Smooth muscle cell (in vitro differentiated cells): ENCODE results near the gene ZHX3. TPM values are rescaled to one million over a fixed set of nuclear protein-coding genes. Genes with fewer than 3 reads are reported as not detected.

Experiments used
- DNase-seq: peaks from one replicate; lab custom pipeline; 2025; ENCODE audit not compliant: unreplicated experiment; lab: John Stamatoyannopoulos, UW
- H2AFZ ChIP-seq: fragments of 200-600 bp; sonication (generic); 2 replicates; pipeline ENCODE4 v1.6.0; 2016; ENCODE audit warnings: antibody characterized with exemption, low read depth, mild to moderate bottlenecking
- H3F3A ChIP-seq: fragments of 200-600 bp; sonication (generic); 2 replicates; pipeline ENCODE4 v1.6.0; 2017; ENCODE audit warnings: antibody characterized with exemption, low read depth
- H3K27ac ChIP-seq: fragments of 200-600 bp; sonication (generic); 2 replicates; pipeline ENCODE4 v1.5.1; 2016; ENCODE audit warnings: low read depth, mild to moderate bottlenecking
- H3K27me3 ChIP-seq: fragments of 200-600 bp; sonication (generic); 2 replicates; pipeline ENCODE4 v1.6.1; 2016; ENCODE audit warnings: low read depth, mild to moderate bottlenecking
- H3K36me3 ChIP-seq: fragments of 200-600 bp; sonication (generic); 2 replicates; pipeline ENCODE4 v1.5.1; 2016; ENCODE audit warnings: low read depth
- H3K4me1 ChIP-seq: fragments of 200-600 bp; sonication (generic); 2 replicates; pipeline ENCODE4 v1.5.1; 2016; ENCODE audit warnings: low read depth
- H3K4me2 ChIP-seq: fragments of 200-600 bp; sonication (generic); 2 replicates; pipeline ENCODE4 v1.6.0; 2016; ENCODE audit warnings: mild to moderate bottlenecking
- H3K4me3 ChIP-seq: fragments of 200-600 bp; sonication (generic); 2 replicates; pipeline ENCODE4 v1.5.1; 2016; ENCODE audit warnings: mild to moderate bottlenecking
- H3K79me2 ChIP-seq: fragments of 200-600 bp; sonication (generic); 2 replicates; pipeline ENCODE4 v1.6.0; 2016; ENCODE audit warnings: low read depth, mild to moderate bottlenecking
- H3K9ac ChIP-seq: fragments of 200-600 bp; sonication (generic); 2 replicates; pipeline ENCODE4 v1.6.0; 2016; ENCODE audit warnings: low read depth
- H3K9me3 ChIP-seq: fragments of 200-600 bp; sonication (generic); replicated peaks from 2 replicates; pipeline ENCODE4 v1.5.1; 2016; ENCODE audit warnings: low read depth
- H4K20me1 ChIP-seq: fragments of 200-600 bp; sonication (generic); 2 replicates; pipeline ENCODE4 v1.6.0; 2016; ENCODE audit warnings: low read depth
- CTCF ChIP-seq: fragments of 200-600 bp; sonication (generic); IDR thresholded peaks from 2 replicates; pipeline ENCODE4 v1.5.1; 2017; ENCODE audit warnings: borderline replicate concordance, mild to moderate bottlenecking, antibody characterized with exemption; ENCODE audit not compliant: insufficient read depth, poor library complexity, severe bottlenecking
- WGBS: methylation state at CpG from one replicate; pipeline ENCODE4 v1.1.7; 2016; ENCODE audit warnings: low lambda C conversion rate; 5-methylcytosine and 5-hydroxymethylcytosine counted together
- polyA plus RNA-seq: library from polyadenylated mRNA; unstranded; fragments of >200 nt; fragmentation: Nextera tagmentation; extraction: Ambion mirVana; gene quantifications from 2 replicates; pipeline ENCODE4 v1.2.1, GENCODE V29; 2016
- total RNA-seq: library from RNA; depleted of rRNA; stranded (reverse); fragments of >200 nt; gene quantifications from 2 replicates; pipeline ENCODE4 v1.2.3, GENCODE V29; 2014

The ZHX3 gene
- total and polyA plus RNA-seq, 2 experiments from 2014 or later, result 10.1 to 17.1 TPM

GRCh38 chr20:41352106-41352505 is 34.6 kb upstream of the ZHX3 start:
- no peaks in the 10 kb centered on the region for H3K4me1 ChIP-seq
- no peak overlapping the region for H3K27ac ChIP-seq
- no peak overlapping the region for H2AFZ ChIP-seq
- H3K4me2 ChIP-seq, result no peak overlapping the region
- no peaks in the 10 kb centered on the region for H3F3A ChIP-seq
- TF ChIP-seq CTCF, result no peak
- no peaks in the 10 kb centered on the region for H3K27me3 ChIP-seq
- no peak overlapping the region for H3K9ac ChIP-seq
- no peaks in the 10 kb centered on the region for H3K36me3 ChIP-seq
- no peaks in the 10 kb centered on the region for H3K79me2 ChIP-seq
- no peak for DNase-seq
- WGBS, result 88% methylated on average over 4 of the region's 4 CpGs
- no peaks in the 10 kb centered on the region for H4K20me1 ChIP-seq
- H3K9me3 ChIP-seq, result no peaks in the 10 kb centered on the region
- H3K4me3 ChIP-seq, result no peak overlapping the region

DNA sequence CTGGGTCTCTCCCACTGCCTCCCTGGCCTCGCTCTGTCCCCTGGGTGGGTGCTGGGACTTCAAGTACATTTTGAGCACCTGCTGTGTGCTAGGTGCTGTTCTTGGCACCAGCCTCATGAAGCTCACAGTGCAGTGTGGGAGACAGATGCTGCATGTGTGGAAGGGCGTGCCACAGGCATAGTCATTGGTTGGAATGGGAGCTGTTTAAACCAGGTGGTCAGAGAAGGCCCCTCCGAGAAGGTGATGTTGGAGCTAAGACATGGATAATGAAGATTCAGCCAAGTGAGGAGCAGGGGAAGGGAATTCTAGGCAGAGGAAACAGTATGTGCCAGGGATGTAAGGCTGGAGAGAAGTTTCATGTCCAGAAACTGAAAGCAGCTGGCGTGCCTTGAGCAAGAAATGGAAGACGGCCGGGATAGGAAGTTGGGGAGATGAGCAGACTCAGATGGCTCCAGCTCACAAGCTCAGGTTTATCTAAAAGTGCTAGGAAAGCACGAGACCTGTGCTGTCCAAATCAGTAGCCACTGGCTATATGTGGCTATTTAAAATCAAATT is 33.0 kb upstream of the ZHX3 start:
- Histone ChIP-seq H3F3A (no peaks in the 10 kb centered on the region), H3K36me3 (no peaks in the 10 kb centered on the region), H2AFZ (no peak overlapping the region), H3K27ac (no peak overlapping the region), H4K20me1 (no peaks in the 10 kb centered on the region), H3K27me3 (no peaks in the 10 kb centered on the region), H3K4me2 (no peak overlapping the region), H3K4me3 (no peak overlapping the region), H3K79me2 (no peaks in the 10 kb centered on the region), H3K9ac (no peak overlapping the region), H3K9me3 (no peaks in the 10 kb centered on the region), H3K4me1 (no peaks in the 10 kb centered on the region)
- 99% methylated on average over 7 of the region's 7 CpGs for WGBS
- TF ChIP-seq CTCF, result no peak
- DNase-seq, result no peak

DNA sequence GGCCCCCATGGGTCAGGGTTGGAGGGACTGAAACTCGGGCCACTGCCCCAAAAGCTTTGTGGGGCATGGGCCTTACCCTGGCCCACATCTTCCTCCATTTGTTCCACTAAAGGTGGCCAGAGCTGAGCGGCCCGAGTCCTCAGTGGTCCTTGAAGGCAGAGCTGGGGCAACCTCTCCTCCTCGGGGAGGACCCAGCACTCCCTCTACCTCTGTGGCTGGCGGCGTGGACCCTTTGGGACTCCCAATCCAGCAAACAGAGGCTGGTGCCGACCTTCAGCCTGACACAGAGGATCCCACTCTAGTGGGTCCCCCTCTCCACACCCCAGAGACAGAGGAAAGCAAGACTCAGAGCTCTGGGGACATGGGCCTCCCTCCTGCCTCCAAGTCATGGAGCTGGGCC is 32.4 kb upstream of the ZHX3 start:
- no peak for TF ChIP-seq CTCF
- Histone ChIP-seq H4K20me1 (no peaks in the 10 kb centered on the region), H3K36me3 (no peaks in the 10 kb centered on the region), H3K27ac (no peak overlapping the region), H3K4me1 (no peaks in the 10 kb centered on the region), H3K27me3 (no peaks in the 10 kb centered on the region), H3K4me2 (no peak overlapping the region), H2AFZ (no peak overlapping the region), H3K79me2 (no peaks in the 10 kb centered on the region), H3F3A (no peaks in the 10 kb centered on the region), H3K9me3 (no peaks in the 10 kb centered on the region), H3K4me3 (no peak overlapping the region), H3K9ac (no peak overlapping the region)
- 98% methylated on average over 7 of the region's 7 CpGs for WGBS
- DNase-seq, result no peak

DNA sequence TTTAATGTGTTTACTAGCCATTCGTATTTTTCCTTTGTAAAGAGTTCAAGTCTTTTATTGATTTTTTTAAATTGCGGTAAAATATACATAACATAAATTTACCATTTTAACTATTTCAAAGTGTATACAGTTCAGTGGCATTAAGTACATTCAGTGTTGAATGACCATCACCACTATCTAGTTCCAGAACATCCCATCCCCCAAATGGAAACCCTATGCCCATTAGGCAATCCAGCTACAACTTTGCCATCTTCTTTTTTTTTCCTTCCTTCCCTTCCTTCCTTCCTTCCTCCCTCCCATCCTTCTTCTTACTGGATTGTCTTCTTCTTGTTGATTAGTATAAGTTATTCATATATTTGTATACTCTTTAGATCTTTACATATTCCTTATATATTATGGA is 31.7 kb upstream of the ZHX3 start:
- WGBS, result 80% methylated on average over 2 of the region's 2 CpGs
- Histone ChIP-seq H3K27ac (no peak overlapping the region), H3F3A (no peaks in the 10 kb centered on the region), H2AFZ (no peak overlapping the region), H3K27me3 (no peaks in the 10 kb centered on the region), H3K4me1 (no peaks in the 10 kb centered on the region), H4K20me1 (no peaks in the 10 kb centered on the region), H3K4me2 (no peak overlapping the region), H3K9me3 (no peaks in the 10 kb centered on the region), H3K36me3 (no peaks in the 10 kb centered on the region), H3K4me3 (no peak overlapping the region), H3K79me2 (no peaks in the 10 kb centered on the region), H3K9ac (no peak overlapping the region)
- DNase-seq, result no peak
- no peak for TF ChIP-seq CTCF
